Motor neuron (in vitro differentiated cells): ENCODE data around the gene PITPNC1. TPM values are rescaled to one million over a fixed set of nuclear protein-coding genes. Genes with fewer than 3 reads are reported as not detected.
"Not testable (repeated sequence)": the region's sequence is repeated elsewhere in the genome, so short reads cannot be mapped to it uniquely, and the experiment has no call there.

Experiments
- ATAC-seq, 8 experiments: fragments of 200-7000 bp; cut with Tn5 transposase; replicated peaks in 6 of 8; 2 replicates each; pipeline ENCODE4 v1.8.0; 2021; ENCODE audit warnings: mild to moderate bottlenecking in 8 of 8, moderate library complexity in 8 of 8
- H3K27ac ChIP-seq, 2 donors: fragments of 250-450 bp; sonication (Bioruptor Pico); 2 replicates each; pipeline ENCODE4 v1.9.0; 2021; ENCODE audit warnings: antibody characterized with exemption in 2 of 2, mild to moderate bottlenecking in 2 of 2, moderate library complexity in 1 of 2
- H3K4me1 ChIP-seq, 2 donors: fragments of 250-450 bp; sonication (Bioruptor Pico); replicated peaks in 1 of 2; 2 replicates each; pipeline ENCODE4 v1.6.1; 2021; ENCODE audit warnings: antibody characterized with exemption in 2 of 2, mild to moderate bottlenecking in 2 of 2, moderate library complexity in 1 of 2
- H3K4me3 ChIP-seq, 5 donors: fragments of 250-450 bp; sonication (Bioruptor Pico); 2 replicates each; pipeline ENCODE4 v1.9.0; 2021; ENCODE audit warnings: antibody characterized with exemption in 5 of 5, mild to moderate bottlenecking in 5 of 5, moderate library complexity in 4 of 5
- WGBS, 10 experiments: fragments of 450-650 bp; shearing (Covaris generic); methylation state at CpG; one replicate each; pipeline ENCODE4 v1.0.0; 2022; 5-methylcytosine and 5-hydroxymethylcytosine counted together
- in situ Hi-C, 9 experiments: fragments of 400-800 bp; cut with MboI; loops; one replicate each; pipeline ENCODE4 v1.15.0; 2021; ENCODE audit warnings: low sequenced_read_pairs in 9 of 9, low pct_unique_long_range_greater_than_20kb in 2 of 9; ENCODE audit not compliant: unreplicated experiment in 9 of 9
- total RNA-seq, 8 experiments: library from RNA; unstranded; fragments of 300-600 nt; gene quantifications; 2 replicates each; pipeline versions ENCODE4 v1.2.3 to v1.2.4, GENCODE V29; 2022

The PITPNC1 gene
- total RNA-seq, result 10 to 100 TPM in 7 of 8 experiments, 1 to 10 TPM in 1; 8.8 to 67.0 (median 19.7) TPM

DNA sequence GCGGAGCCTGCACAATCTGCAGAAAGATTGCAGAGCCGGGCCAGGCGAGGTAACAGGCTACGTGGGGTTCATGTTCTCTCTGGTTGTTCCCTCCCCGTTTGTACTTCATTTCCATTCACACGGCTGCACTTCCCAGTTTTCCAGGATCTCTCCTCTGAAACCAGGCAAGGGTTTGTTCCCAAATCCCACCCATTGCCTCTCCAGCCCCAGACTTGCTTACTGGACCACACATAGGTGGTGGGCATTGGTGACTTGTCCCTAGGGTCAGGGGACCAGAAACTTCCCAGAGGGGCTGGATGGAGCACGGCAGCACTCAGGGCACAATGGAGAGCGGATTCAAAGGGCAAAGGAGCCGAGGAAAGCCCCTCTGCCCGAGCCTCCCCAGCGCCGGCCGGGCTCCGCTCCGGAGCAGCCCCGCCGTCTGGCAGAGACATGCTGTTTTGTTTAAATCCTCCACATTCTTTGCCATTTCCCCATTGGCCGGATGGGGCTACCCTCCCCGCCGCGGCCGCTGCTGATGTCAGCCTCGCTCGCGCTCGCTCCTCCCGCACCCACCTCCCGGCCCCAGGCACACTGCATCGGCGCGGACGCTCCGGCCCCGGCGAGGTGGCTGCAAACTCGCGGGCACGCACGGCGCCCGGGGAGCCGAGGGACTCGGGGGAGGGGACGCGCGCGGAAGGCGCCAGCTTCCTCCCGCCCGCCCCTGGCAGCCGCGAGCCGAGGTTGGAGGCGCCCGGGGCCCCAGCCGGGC is at the start of gene PITPNC1:
TSS of gene PITPNC1 (plus strand) at position 545 of the 751 bp plus-strand sequence.
- peaks cover 2 to 7% of the 10 kb centered on the region in 2 donors for H3K4me1 ChIP-seq
- H3K27ac ChIP-seq, result peak within 1 kb of the TSS; percentile 71 to 77
- 0 to 21% (median 4%) methylated on average over 3 to 18 of the region's 56 CpGs; no CpG with 5 or more reads in 3 of the 10 experiments for WGBS, 10 experiments
- H3K4me3 ChIP-seq, result peak within 1 kb of the TSS; percentile 59 to 90 (median 67)
- peak; percentile 64 to 83 (median 80) for ATAC-seq
- in situ Hi-C loops, result loop anchor here (10.0 to 25.0 kb wide), 5 partner anchors 110 to 338 kb away; partner anchors contain the start of gene NOL11 (in 1 of the 9)

DNA sequence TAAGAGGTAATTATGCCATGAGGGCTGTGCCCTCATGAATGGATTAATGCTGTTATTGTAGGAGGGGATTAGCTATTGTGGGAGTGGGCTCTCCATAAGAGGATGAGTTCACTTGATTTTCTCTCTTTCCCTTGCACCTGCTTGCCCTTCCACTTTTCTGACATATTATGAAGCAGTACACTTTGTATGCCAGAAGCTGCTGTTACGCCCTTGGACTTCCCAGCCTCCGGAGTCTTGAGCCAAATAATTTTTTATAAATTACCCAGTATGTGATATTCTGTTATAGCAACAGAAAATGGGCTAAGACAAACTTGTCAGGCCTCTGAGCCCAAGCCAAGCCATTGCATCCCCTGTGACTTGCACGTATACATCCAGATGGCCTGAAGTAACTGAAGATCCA is 49.1 kb upstream of the PITPNC1 start:
- in situ Hi-C loops, result no loop called here
- ATAC-seq, result no peak
- 70 to 100% (median 92%) methylated on average over 2 of the region's 3 CpGs; no CpG with 5 or more reads in 3 of the 10 experiments for WGBS, 10 experiments

DNA sequence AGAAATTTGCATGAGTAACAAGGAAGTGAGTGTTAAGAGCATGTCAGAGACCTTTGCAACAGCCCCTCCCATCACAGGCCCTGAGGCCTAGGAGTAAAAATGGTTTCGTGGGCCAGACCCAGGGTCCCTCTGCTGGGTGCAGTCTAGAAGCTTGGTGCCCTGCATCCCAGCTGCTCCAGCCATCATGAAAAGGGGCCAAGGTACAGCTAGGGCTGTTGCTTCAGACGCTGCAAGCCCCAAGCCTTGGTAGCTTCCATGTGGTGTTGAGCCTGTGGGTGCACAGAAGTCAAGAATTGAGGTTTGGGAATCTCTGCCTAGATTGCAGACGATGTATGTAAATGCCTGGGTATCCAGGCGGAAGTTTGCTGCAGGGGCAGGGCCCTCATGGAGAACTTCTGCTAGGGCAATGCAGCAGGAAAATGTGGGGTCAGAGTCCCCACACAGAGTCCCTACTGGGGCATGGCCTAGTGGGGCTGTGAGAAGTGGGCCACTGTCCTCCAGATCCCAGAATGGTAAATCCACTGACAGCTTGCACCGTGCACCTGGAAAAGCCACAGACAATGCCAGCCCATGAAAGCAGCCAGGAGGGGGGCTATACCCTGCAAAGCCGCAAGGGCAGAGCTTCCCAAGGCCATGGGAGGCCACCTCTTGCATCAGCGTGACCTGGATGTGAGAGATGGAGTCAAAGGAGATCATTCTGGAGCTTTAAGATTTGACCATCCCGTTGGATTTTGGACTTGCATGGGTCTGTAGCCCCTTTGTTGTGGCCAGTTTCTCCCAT is 45.5 kb upstream of the PITPNC1 start:
- ATAC-seq, result peak in 3 of 8 experiments; percentile 86 to 95 (median 93)
- H3K27ac ChIP-seq, H3K4me3 ChIP-seq, H3K4me1 ChIP-seq, in situ Hi-C loops: not testable (repeated sequence)
- WGBS, 10 experiments, result 50 to 100% (median 94%) methylated on average over 1 to 5 of the region's 8 CpGs; no CpG with 5 or more reads in 2 of the 10 experiments

More for the DNA sequence above, 49.1 kb upstream of the PITPNC1 start:
- H3K27ac ChIP-seq, result no peak overlapping the region
- H3K4me3 ChIP-seq, result no peak overlapping the region
- no peaks in the 10 kb centered on the region for H3K4me1 ChIP-seq

DNA sequence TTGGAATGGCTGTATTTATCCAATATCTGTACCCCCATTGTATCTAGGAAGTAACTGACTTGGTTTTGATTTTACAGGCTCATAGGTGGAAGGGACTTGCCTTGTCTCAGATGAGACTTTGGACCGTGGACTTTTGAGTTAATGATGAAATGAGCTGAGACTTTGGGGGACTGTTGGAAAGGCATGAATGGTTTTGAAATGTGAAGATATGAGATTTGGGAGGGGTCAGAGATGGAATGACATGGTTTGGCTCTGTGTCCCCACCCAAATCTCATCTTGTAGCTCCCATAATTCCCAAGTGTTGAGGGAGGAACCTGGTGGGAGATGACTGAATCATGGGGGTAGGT is 44.9 kb upstream of the PITPNC1 start:
- H3K27ac ChIP-seq, H3K4me3 ChIP-seq, H3K4me1 ChIP-seq, ATAC-seq, in situ Hi-C loops: not testable (repeated sequence)
- WGBS, 10 experiments, result 86 to 100% (median 100%) methylated on average over 1 of the region's 1 CpG; no CpG with 5 or more reads in 4 of the 10 experiments

DNA sequence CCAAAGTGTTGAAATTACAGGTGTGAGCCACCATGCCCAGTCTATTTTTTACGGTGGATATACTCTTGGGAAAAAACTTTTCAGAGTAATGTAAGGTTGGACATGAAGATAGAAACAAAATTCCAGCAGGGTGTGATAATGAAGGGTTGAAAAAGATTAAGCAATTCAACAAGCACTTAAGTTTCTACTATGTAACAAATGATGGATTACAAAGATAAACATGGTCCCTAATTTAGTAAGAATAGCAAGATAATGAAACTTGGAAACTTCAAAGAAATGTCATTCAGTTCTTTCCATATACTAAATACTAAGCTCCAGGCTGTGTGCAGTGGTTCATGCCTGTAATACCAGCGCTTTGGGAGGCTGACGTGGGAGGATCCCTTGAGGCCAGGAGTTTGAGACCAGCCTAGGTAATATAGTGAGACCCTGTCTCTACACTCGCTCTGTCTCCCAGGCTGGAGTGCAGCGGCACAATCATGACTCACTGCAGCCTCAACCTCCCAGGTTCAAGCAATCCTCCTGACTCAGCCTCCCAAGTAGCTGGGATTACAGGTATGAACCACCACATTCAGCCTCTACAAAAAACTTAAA is 41.7 kb upstream of the PITPNC1 start:
- WGBS, 10 experiments, result 92 to 100% (median 97%) methylated on average over 2 to 4 of the region's 5 CpGs; no CpG with 5 or more reads in 3 of the 10 experiments
- Histone ChIP-seq H3K4me1 (no peaks in the 10 kb centered on the region), H3K27ac (no peak overlapping the region), H3K4me3 (no peak overlapping the region)
- in situ Hi-C loops, result no loop called here
- ATAC-seq, result no peak

DNA sequence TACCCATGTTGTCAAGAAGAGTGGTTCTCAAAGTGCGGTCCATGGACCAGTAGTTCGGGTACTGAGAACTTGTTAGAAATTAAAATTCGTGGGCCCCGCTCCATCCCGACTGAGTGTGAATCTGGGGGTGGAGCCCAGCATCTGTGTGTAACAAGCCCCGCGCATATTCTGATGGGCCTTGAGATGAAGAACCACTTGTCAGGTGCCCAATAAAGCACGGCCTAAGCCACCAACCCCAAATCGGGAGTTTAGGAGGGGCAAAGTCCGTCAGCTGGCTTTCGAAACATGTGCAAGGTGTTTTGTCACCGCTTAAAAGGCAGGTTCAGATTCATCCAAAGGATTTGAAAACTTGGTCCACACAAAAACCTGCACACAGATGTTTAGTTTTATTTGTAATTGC is 40.2 kb upstream of the PITPNC1 start:
- ATAC-seq, result no peak
- 90 to 100% (median 94%) methylated on average over 1 to 7 of the region's 12 CpGs; no CpG with 5 or more reads in 4 of the 10 experiments for WGBS, 10 experiments
- no peak overlapping the region for H3K27ac ChIP-seq
- H3K4me3 ChIP-seq, result no peak overlapping the region
- no peaks in the 10 kb centered on the region for H3K4me1 ChIP-seq
- in situ Hi-C loops, result no loop called here

DNA sequence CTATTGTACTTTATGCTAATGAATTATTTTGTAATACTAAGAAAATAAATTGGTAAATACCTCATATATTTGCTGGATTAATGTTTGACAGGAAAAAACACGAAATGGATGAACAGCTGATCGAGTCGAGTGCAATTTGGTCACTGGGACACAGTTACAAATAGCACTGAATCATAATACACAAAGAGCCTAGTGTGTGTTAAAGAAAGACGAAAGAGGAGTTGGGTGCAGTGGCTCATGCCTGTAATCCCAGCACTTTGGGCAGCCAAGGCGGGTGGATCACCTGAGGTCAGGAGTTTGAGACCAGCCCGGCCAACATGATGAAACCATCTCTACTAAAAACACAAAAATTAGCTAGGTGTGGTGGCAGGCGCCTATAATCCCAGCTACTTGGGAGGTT is 38.7 kb upstream of the PITPNC1 start:
- H3K4me3 ChIP-seq, H3K27ac ChIP-seq, ATAC-seq, in situ Hi-C loops, H3K4me1 ChIP-seq: not testable (repeated sequence)
- WGBS, 10 experiments, result 92 to 100% (median 98%) methylated on average over 1 to 6 of the region's 7 CpGs

DNA sequence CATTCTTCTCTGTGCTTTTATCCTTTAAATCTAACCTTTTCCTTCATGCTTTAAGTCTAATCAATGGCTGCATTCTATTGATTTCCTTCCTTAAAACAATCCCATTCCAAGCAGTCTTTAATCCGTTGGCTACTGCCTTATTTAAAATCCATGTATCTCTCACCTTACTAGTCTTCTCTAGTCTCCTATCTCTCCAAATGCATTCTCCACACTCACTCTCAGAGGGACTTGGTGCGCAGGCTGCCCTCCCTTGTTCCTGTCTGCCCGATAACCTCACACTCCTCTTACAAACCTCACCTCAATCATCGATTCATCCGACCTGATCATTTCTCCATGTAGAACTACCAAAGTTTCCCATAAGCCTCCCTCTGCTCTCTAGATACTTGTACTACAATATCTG is 33.8 kb upstream of the PITPNC1 start:
- in situ Hi-C loops, result no loop called here
- H3K27ac ChIP-seq, result no peak overlapping the region
- H3K4me3 ChIP-seq, result no peak overlapping the region
- 67 to 100% (median 100%) methylated on average over 1 to 5 of the region's 5 CpGs; no CpG with 5 or more reads in 1 of the 10 experiments for WGBS, 10 experiments
- ATAC-seq, result no peak
- no peaks in the 10 kb centered on the region for H3K4me1 ChIP-seq

DNA sequence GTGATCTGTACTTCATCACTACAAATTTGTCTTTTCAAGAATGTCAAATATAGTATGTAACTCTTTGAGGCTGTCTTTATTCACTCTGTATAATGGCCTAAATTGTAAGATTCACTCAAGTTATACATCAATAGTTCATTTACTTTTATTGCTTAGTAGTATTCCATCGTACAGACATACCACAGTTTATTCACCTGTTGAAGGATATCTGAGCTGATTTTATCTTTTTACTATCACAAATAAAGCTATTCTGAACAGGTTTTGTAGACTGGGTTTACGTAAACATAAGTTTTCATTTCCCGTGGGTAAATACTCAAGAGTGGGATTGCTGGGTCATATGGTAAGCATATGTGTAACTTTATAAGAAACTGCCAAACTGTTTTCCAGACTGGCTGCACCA is 29.3 kb upstream of the PITPNC1 start:
- H3K27ac ChIP-seq, result no peak overlapping the region
- ATAC-seq, result no peak
- H3K4me3 ChIP-seq, result no peak overlapping the region
- WGBS, 10 experiments, result 67 to 100% (median 85%) methylated on average over 1 to 3 of the region's 3 CpGs; no CpG with 5 or more reads in 2 of the 10 experiments
- in situ Hi-C loops, result no loop called here
- H3K4me1 ChIP-seq, result no peaks in the 10 kb centered on the region

DNA sequence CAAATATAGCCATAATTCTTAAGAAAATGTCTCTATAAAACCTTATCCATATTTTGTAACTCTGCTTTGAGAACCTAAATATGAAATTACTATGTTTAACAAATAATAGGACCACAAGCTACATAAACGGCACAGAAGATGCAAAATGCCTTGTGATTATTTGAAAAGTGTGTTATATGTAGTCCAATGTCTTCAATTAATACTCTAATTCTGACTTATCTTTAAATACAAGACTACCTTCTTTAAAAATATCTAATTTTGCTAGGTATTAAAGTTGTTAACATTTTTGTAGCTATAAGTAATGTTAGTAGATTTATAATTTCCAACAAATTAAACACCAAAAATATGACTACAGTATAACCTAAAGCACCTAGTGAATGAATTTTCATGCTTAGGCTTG is 27.7 kb upstream of the PITPNC1 start:
- Histone ChIP-seq H3K4me1 (no peaks in the 10 kb centered on the region), H3K4me3 (no peak overlapping the region), H3K27ac (no peak overlapping the region)
- in situ Hi-C loops, result no loop called here
- no peak for ATAC-seq
- WGBS, 10 experiments, result 70 to 100% (median 100%) methylated on average over 1 of the region's 1 CpG; no CpG with 5 or more reads in 1 of the 10 experiments

DNA sequence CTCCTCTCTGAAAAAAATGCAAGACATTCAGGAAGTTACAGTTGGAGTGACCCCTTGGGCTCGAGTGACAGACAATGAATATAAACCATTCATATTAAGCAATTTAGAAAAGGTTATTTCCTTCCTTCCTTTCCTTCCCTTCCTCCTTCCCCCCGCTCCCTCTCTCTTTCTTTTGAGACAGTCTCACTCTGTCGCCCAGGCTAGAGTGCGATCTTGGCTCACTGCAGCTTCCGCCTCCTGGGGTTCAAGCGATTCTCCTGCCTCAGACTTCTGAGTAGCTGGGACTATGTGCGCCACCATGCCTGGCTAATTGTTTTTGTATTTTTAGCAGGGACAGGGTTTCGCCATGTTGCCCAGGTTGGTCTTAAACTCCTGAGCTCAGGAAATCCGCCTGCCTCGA is 23.9 kb upstream of the PITPNC1 start:
- WGBS, 10 experiments, result 70 to 100% (median 92%) methylated on average over 1 to 7 of the region's 10 CpGs
- no peak overlapping the region for H3K27ac ChIP-seq
- H3K4me3 ChIP-seq, result no peak overlapping the region
- ATAC-seq, result no peak
- in situ Hi-C loops, result no loop called here
- no peaks in the 10 kb centered on the region for H3K4me1 ChIP-seq

DNA sequence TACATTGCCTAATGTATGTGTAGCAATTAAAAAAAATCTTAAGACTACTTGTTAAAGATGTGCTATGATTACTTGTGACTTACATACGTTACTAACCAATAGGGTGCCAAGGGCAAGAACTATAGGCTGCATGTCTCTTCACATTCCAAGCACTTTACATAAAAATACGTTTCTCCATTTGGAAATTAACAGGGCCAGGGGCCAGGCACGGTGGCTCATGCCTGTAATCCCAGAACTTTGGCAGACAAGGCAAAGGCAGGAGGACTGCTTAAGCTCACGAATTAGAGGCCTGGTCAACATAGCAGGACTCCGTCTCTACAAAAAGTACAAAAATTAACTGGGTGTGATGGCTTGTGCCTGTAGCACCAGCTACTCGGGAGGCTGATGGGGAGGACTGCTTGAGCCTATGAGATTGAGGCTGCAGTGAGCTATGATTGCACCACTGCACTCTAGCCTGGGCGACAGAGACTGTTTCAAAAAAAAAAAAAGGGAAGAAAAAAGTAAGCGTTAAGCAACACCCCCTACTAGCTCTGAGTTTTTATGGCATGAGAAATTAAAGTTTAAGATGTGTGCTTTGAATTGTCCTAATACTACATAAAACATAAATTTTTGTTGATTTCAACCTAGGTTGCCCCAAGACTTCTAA is 23.0 kb upstream of the PITPNC1 start:
- ATAC-seq, result no peak
- Histone ChIP-seq H3K27ac (no peak overlapping the region), H3K4me1 (no peaks in the 10 kb centered on the region), H3K4me3 (no peak overlapping the region)
- in situ Hi-C loops, result no loop called here
- 57 to 93% (median 79%) methylated on average over 2 to 8 of the region's 8 CpGs for WGBS, 10 experiments
